HG03521 (cell line): Measurements from ENCODE around the gene GRAP2.
"Not testable (repeated sequence)": the region's sequence is repeated elsewhere in the genome, so short reads cannot be mapped to it uniquely, and the experiment has no call there.

Source experiments
- ATAC-seq: cut with Tn5 transposase; IDR thresholded peaks from one replicate; pipeline ENCODE4 v1.9.1; 2021; ENCODE audit warnings: mild to moderate bottlenecking, moderate library complexity; ENCODE audit not compliant: unreplicated experiment

Gene GRAP2

DNA sequence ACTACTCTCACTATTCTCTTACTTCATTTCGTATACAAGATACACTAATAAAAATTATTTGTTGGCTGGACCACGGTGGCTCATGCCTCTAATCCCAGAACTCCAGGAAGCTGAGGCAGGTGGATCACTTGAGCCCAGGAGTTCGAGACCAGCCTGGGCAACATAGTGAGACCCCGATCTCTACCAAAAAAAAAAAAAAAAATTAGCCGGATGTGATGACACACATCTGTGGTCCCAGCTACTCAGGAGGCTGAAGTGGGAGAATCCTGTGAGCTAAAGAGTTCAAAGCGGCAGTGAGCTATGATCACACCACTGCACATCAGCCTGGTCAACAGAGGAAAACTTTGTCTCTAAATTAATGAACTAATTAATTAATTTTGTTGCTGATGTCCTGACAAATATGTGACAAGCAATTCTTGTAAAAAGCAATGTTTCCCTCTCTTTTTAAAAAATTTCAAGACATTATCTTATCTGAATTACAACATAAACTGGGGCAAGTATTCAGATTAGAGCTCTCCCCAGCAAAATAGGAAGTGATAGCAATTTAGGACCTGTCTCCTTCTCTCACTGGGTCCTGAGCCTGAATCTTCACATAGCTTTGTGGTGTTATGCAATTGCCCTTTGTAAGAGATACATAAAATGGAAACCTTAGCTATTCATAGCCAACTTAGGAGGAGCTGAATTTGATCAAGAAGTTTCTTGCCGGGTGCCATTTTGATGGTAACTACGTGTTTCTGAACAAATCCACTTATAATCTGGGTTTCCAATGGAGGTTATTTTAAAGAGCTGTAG lies 41.8 kb downstream of the GRAP2 start:
- no peak for ATAC-seq

GRCh38 chr22:39943337-39943736 lies 42.5 kb downstream of the GRAP2 start:
- ATAC-seq, result no peak

DNA sequence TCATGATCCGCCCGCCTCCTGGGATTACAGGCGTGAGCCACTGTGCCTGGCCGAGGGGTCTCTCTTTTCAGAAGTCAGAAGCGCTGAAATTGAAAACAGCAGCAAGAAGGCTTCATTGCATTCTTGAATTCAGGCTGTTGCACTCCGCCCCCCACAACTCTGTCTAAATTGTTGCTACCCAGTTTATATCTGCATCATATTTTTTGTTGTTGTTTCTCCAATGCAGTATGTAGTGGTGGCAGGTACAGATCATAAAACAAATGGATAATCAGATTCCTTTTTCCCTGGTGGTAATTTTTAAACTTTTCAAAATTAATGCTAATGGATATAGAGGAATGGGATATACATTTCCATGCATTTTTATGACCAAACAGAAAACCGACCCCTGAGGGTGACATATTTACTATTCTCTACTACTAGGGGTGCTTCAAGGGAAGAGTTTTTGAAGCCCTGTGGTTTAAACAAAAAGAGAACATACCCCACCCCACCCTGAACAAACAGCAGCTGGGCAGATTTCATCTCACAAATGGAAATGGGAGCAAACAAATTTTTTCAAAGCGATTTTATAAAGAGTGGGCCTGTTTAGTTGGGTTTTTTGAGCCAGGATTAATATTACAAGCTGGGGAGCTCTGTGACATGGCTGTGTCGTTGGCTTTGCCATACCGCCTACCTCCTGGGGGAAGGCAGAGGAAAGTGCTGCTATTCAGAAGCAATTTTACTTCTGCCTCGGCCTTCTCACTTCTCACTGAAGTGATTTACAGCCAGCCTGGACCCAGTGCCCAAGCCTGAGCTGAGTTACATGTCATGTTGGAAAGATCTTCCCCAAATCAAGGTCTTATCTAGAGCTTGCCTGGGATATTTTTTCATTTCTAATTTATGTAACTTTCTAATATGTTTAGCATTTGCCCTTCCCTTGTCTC lies 43.3 kb downstream of the GRAP2 start:
- ATAC-seq, result no peak

DNA sequence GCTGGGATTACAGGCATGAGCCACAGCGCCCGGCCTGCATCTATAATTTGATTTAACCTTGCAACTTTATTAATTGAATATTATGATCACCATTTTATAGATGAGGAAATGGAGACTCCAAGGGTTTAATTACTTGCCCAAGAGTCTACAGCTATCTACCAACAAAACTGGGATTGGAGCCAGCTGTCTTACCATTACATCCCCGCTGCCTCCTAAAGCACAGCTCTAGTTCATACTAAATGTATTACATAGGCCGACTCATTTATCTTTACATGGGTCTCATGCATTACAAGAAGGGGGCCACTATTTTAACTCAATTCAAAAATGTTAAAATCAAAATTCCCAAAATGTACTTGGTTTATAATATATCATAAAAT lies 45.2 kb downstream of the GRAP2 start:
- ATAC-seq, result no peak

GRCh38 chr22:39946503-39947219 lies 45.8 kb downstream of the GRAP2 start:
- ATAC-seq, result no peak

DNA sequence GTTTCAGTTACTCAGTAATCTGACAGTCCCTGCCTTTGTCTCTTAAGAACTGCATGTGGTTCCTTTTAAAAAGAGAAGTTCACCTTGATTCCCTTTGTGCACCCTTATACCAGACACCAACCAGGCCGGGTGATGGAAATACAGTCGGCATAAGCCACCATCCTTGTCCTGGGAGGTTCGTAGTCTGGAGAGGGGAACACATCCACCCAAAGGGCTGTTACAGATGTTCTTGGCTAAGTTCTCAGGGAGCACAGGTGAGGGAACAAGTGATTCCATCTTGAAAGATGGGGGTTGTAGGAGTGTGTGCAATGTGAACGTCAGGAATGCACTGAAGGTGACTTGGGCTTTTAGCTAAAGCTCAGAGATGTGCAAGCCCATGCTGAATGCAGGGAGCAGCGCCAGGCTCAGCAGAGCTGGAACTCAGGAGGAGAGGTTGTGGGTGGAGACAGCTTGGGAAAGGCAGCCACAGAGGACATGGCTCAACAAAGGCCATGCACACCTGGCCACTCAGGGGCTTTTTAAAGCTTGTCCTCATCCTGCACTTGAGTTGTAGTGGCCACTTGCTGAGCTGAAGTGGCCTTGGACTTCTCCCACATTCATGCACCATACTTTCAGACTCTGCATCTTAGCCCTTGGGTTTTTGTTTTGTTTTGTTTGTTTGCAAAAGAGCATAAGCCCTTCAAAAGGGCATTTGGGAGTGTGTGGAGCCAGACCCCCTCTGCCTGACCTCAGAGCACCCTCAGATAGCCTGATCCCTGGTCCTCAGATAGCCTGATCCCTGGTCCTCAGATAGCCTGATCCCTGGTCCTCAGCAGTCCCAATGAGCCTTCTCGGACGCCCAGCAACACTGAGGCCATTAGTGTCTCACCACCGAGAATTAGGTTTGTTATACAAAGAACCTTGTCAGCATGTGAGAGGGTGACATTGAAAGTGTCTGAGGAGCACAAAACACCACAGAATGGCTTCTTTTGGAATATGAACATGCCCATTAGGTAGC lies 46.6 kb downstream of the GRAP2 start:
- no peak for ATAC-seq

DNA sequence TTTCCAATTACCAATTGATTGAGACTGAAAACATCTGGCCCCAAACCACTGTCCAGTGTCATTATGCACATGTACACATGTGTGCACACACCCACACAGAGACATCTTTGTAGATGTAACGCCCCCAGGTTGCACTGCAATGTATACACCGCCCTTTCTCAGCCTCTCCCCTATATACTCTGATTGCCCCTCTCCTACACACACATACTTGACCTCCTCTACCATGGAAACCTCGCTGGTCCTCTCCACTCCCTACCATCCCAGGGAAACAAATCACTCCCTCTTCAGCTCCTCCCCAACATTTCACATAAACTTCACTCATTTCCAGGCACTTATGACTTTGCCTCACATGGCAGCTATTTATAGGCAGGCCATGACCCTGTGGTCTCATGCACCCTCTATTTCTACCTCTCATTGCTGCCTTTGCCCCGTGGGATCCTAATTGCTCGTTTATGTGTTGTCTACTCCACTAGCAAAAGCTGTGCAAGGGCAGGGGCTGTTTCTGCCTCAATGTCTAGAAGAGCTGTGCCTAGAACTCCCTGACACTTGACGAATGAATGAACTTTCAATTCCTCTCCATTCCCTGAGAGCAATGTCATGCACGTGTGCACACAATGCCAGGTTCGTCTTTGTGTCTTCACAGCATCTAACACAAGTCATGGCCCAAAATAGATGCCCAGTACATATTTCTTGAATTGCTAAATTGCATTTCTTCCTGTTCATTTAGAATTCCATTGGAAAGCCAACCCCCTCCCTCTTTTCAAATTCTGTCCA lies 49.3 kb downstream of the GRAP2 start:
- no peak for ATAC-seq

- not testable (repeated sequence) for ATAC-seq
These were observed 50.9 kb downstream of the GRAP2 start for GRCh38 chr22:39951603-39952293.

DNA sequence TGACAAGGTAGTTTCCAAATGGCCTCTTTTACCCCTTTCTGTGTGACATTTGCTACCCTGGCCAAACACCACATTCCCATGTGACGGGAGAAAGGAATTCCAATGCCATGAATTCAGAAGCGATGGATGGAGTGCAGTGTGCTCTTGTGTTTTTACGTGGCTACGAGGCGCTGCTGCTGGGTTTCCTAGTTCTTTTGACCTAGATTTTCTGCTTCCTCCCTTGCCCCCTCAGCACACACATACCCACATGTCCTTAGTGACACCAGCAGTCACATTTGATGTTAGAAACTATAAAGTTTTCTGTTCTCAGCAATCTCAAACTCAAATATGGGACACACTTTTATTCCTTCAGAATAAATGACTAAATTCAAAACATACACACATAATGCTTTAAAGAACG lies 51.5 kb downstream of the GRAP2 start:
- no peak for ATAC-seq

GRCh38 chr22:39953101-39953500 lies 52.2 kb downstream of the GRAP2 start:
- ATAC-seq, result no peak

DNA sequence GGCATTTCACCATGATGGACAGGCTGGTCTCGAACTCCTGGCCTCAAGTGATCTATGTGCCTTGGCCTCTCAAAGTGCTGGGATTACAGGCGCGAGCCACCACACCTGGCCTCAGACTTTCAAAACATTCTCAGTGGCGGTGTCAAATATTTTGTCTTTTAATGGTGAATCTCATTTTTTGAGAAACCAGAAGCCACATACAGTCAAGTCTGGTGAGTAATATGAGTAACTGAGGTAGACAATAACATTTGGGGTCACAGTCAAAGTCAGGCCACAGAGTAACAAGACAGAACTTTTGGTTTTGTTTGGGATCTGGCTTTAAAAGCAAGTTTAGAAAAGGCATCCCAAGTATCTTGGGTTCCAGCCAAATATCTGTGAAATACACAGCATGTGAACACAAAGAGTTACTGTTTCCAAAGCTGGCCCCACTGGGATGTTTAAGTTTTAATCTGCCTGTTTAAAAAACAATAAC lies 53.7 kb downstream of the GRAP2 start:
- no peak for ATAC-seq

DNA sequence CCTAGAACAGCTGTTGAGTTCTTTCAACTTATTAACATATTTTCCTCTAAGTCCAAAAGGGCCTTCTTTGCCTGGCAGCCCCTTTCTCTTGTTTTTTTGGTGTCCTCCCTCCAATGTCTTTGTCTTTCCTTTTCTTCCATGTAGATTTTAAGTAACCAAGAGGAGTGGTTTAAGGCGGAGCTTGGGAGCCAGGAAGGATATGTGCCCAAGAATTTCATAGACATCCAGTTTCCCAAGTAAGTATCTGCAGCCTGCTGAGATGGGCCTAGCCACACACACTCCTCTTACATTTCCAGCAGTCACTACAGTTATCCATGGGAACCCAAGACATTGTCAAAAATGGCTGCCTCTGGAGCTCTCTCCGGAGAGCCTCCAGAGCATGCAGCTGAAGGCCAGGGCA lies 54.8 kb downstream of the GRAP2 start:
- no peak for ATAC-seq

- ATAC-seq, result peak; percentile 48
These were observed 56.2 kb downstream of the GRAP2 start for GRCh38 chr22:39956932-39957664.

DNA sequence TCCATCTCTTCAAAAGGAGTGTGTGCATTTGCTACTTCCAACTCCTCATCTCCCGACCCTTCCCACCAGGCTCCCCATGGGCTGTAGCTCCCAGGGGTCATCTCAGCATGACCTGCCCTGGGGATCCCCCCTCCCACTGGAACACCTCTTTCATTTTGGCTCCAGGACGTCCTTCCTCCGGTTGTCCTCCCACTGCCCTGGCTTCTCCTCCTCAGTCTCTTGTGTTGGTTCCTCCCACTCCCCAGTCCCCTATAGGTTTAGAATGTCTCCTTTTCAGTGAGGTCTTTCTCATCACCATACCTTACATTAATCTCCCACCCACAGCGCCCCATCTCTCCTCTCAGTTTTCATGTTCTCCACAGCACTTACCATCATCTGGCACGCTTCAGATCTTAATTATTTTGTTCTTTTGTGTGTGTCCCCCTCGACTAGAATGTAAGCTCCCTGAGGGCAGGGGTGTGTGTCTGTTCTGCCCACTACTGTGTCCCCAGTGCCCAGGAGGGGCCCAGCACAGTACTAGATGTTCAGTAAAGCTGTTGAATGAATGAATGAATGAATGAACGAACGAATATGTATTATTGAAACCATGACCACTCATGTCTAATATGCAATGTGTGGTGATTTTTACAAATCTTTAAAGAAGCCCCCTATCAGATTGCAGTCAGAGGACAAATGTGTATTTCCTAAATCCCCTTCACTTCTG lies 57.3 kb downstream of the GRAP2 start:
- no peak for ATAC-seq

- no peak for ATAC-seq
These were observed 58.2 kb downstream of the GRAP2 start for GRCh38 chr22:39958949-39959639.

DNA sequence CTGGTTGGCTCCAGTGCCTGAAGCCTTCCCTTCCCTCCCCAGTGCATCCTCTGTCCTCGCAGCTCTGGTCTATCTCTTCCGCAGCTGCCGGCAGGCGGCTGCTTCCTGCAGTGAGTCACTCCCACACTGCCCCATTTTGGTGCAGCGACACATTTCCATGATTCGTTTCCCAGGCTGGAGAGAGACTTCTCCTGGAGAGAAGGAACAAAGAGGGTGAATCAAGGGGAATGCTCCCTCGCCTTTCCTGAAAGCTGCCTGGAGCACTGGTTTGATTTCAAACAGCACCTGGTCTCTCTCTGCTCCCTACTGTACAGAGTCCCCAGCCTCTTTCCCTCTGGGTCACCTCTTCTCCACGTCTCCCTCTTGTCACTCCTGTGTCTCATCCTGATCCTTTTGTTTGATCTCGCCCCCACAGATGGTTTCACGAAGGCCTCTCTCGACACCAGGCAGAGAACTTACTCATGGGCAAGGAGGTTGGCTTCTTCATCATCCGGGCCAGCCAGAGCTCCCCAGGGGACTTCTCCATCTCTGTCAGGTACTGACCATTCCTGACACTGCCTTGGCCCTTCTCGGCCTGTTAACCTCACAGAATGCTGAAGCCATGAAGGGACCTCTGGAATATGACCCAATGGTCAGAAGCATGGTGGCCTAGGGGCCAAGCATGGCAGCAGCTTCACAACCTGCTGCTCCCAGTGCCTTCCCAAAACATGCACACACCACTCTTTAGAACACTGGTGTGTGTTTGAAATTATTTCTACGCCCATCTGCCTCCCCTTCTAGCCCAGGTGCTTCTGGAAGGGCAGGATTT lies 59.0 kb downstream of the GRAP2 start, which contains the start of gene TMA7B:
TMA7B (plus strand) TSS at position 758 of the 808 bp plus-strand sequence. CDS start 3,978 bp downstream, outside the sequence.
- ATAC-seq, result no peak
